ENCODE results near the gene SEC62. TPM values are rescaled to one million over a fixed set of nuclear protein-coding genes. Genes with fewer than 3 reads are reported as not detected.

The SEC62 gene
- total RNA-seq, 1 experiment from 2014 or later, result 51.2 TPM

- ChIA-PET CTCF (no interaction called here), POLR2A (no interaction called here)
- H3K4me3 Mint-ChIP-seq, result no peak overlapping the region
These were observed 33.4 kb downstream of the SEC62 start for GRCh38 chr3:170000051-170000450.

DNA sequence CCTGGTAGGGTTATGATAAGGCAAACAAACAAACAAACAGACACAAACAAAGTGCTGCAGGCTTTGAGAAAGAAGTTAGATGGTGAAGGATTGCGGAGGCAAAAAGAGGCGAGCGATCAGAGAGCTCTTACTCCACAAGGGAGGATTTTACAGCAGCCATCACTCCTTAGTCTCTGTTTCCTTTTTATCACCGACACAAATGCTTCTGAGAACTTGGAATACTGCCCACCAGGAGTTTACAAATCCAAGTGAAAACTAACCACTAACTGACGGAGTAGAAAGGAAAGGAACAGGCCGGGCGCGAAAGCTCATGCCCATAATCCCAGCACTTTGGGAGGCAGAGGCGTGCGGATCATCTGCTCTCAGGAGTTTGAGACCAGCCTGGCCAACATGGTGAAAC lies 35.6 kb downstream of the SEC62 start:
- ATAC-seq (no peak), DNase-seq (ENCODE audit: low spot score) (no peak)
- Mint-ChIP-seq H3K36me3 (no peaks in the 10 kb centered on the region; the same call in 1 of the 2 replicates), H3K9me3 (no peaks in the 10 kb centered on the region), H3K27me3 (ENCODE audit: low read depth) (no peaks in the 10 kb centered on the region; the same call in 1 of the 2 replicates), H3K27ac (peak overlapping the region; percentile 20; the same call in 1 of the 2 replicates), H3K4me1 (peaks cover 5% of the 10 kb centered on the region; the same call in 1 of the 2 replicates), H3K4me3 (no peak overlapping the region)
- CTCF ChIA-PET, result no interaction called here
- TF ChIP-seq TEAD4 (CRISPR knock-in tag; IDR thresholded peaks at IDR 0.05), result no peak
- TF ChIP-seq IRF2 (CRISPR knock-in tag; IDR thresholded peaks at IDR 0.05; ENCODE audit: borderline replicate concordance, low read depth), result no peak
- no peak for TF ChIP-seq SMAD3 (CRISPR knock-in tag; IDR thresholded peaks at IDR 0.05; ENCODE audit: borderline replicate concordance)
- no peak for TF ChIP-seq ETV6 (CRISPR knock-in tag; IDR thresholded peaks at IDR 0.05)
- TF ChIP-seq ZNF317 (CRISPR knock-in tag; IDR thresholded peaks at IDR 0.05; ENCODE audit: borderline replicate concordance, low read depth), result no peak
- TF ChIP-seq MLX (CRISPR knock-in tag; IDR thresholded peaks at IDR 0.05), result no peak
- TF ChIP-seq ZBTB21 (CRISPR knock-in tag; IDR thresholded peaks at IDR 0.05; ENCODE audit: borderline replicate concordance), result no peak
- no peak for TF ChIP-seq ZNF263 (CRISPR knock-in tag; IDR thresholded peaks at IDR 0.05; ENCODE audit: low read depth)
- POLR2A ChIA-PET, result no interaction called here

More at GRCh38 chr3:170000051-170000450, 33.4 kb downstream of the SEC62 start:
- Mint-ChIP-seq H3K9me3 (no peaks in the 10 kb centered on the region), H3K27ac (no peak overlapping the region), H3K27me3 (ENCODE audit: low read depth) (no peaks in the 10 kb centered on the region; the same call in 1 of the 2 replicates), H3K36me3 (no peaks in the 10 kb centered on the region; the same call in 1 of the 2 replicates), H3K4me1 (no peaks in the 10 kb centered on the region)
- DNase-seq (ENCODE audit: low spot score) (no peak), ATAC-seq (no peak)
- TF ChIP-seq, protein P1, sequence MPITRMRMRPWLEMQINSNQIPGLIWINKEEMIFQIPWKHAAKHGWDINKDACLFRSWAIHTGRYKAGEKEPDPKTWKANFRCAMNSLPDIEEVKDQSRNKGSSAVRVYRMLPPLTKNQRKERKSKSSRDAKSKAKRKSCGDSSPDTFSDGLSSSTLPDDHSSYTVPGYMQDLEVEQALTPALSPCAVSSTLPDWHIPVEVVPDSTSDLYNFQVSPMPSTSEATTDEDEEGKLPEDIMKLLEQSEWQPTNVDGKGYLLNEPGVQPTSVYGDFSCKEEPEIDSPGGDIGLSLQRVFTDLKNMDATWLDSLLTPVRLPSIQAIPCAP (CRISPR knock-in tag; IDR thresholded peaks at IDR 0.05), result no peak
- TF ChIP-seq RORB (CRISPR knock-in tag; IDR thresholded peaks at IDR 0.05) (no peak), MYBL2 (CRISPR knock-in tag; IDR thresholded peaks at IDR 0.05) (no peak), TCF7 (CRISPR knock-in tag; IDR thresholded peaks at IDR 0.05; ENCODE audit: low read depth) (no peak), TEAD1 (CRISPR knock-in tag; IDR thresholded peaks at IDR 0.05) (no peak)

- Mint-ChIP-seq H3K9me3 (no peaks in the 10 kb centered on the region), H3K4me1 (peaks cover 5% of the 10 kb centered on the region; the same call in 1 of the 2 replicates), H3K27me3 (ENCODE audit: low read depth) (no peaks in the 10 kb centered on the region; the same call in 1 of the 2 replicates), H3K4me3 (no peak overlapping the region), H3K27ac (no peak overlapping the region), H3K36me3 (no peaks in the 10 kb centered on the region; the same call in 1 of the 2 replicates)
- CTCF ChIA-PET, result no interaction called here
- TF ChIP-seq NFYB (CRISPR knock-in tag; conservative IDR thresholded peaks at IDR 0.05; ENCODE audit: low read depth), result no peak
- TF ChIP-seq MLX (CRISPR knock-in tag; IDR thresholded peaks at IDR 0.05), result no peak
- no peak for TF ChIP-seq NFATC4 (CRISPR knock-in tag; IDR thresholded peaks at IDR 0.05)
- TF ChIP-seq HMGA2 (CRISPR knock-in tag; IDR thresholded peaks at IDR 0.05), result no peak
- DNase-seq (ENCODE audit: low spot score) (no peak), ATAC-seq (no peak)
- POLR2A ChIA-PET, result no interaction called here
These were observed 36.3 kb downstream of the SEC62 start for GRCh38 chr3:170002879-170003278.

GRCh38 chr3:170003881-170004356 lies 37.3 kb downstream of the SEC62 start:
- Mint-ChIP-seq H3K36me3 (no peaks in the 10 kb centered on the region; the same call in 1 of the 2 replicates), H3K4me1 (peaks cover 5% of the 10 kb centered on the region; the same call in 1 of the 2 replicates), H3K27ac (no peak overlapping the region), H3K4me3 (no peak overlapping the region), H3K27me3 (ENCODE audit: low read depth) (no peaks in the 10 kb centered on the region; the same call in 1 of the 2 replicates), H3K9me3 (no peaks in the 10 kb centered on the region)
- ChIA-PET CTCF (no interaction called here), POLR2A (no interaction called here)
- no peak for ATAC-seq
- no peak for DNase-seq (ENCODE audit: low spot score)
- no peak for TF ChIP-seq ETV6 (CRISPR knock-in tag; IDR thresholded peaks at IDR 0.05)
- no peak for TF ChIP-seq ATF1 (CRISPR knock-in tag; IDR thresholded peaks at IDR 0.05)
- no peak for TF ChIP-seq TEAD1 (CRISPR knock-in tag; IDR thresholded peaks at IDR 0.05)
- no peak for TF ChIP-seq KAT7 (CRISPR knock-in tag; IDR thresholded peaks at IDR 0.05; ENCODE audit: borderline replicate concordance)
- no peak for TF ChIP-seq ZNF416 (CRISPR knock-in tag; IDR thresholded peaks at IDR 0.05)
- TF ChIP-seq, protein P2, sequence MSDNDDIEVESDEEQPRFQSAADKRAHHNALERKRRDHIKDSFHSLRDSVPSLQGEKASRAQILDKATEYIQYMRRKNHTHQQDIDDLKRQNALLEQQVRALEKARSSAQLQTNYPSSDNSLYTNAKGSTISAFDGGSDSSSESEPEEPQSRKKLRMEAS (CRISPR knock-in tag; IDR thresholded peaks at IDR 0.05), result no peak
- TF ChIP-seq HMGA2 (CRISPR knock-in tag; IDR thresholded peaks at IDR 0.05), result no peak
- TF ChIP-seq NFATC4 (CRISPR knock-in tag; IDR thresholded peaks at IDR 0.05), result no peak
- no peak for TF ChIP-seq PREB (CRISPR knock-in tag; IDR thresholded peaks at IDR 0.05; ENCODE audit: borderline replicate concordance)
- TF ChIP-seq STAT6 (CRISPR knock-in tag; conservative IDR thresholded peaks at IDR 0.05; ENCODE audit: low read depth), result no peak
- TF ChIP-seq, protein P3, sequence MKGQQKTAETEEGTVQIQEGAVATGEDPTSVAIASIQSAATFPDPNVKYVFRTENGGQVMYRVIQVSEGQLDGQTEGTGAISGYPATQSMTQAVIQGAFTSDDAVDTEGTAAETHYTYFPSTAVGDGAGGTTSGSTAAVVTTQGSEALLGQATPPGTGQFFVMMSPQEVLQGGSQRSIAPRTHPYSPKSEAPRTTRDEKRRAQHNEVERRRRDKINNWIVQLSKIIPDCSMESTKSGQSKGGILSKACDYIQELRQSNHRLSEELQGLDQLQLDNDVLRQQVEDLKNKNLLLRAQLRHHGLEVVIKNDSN (CRISPR knock-in tag; IDR thresholded peaks at IDR 0.05), result no peak

All from WTC11 (cell line).